HCT116 (cell line): ENCODE results near the gene PHF19. TPM values are rescaled to one million over a fixed set of nuclear protein-coding genes. Genes with fewer than 3 reads are reported as not detected.

Experiments used
- ATAC-seq: fragments of 200-7000 bp; cut with Tn5 transposase; 2 replicates; pipeline ENCODE4 v1.9.1; 2020; ENCODE audit warnings: mild to moderate bottlenecking, moderate library complexity
- BruUV-seq: library from RNA; stranded (reverse); fragments of 400-500 nt; replicated peaks from 2 replicates; lab custom pipeline; 2021; lab: Mats Ljungman, UMichigan
- CTCF ChIA-PET: fragments of 300-600 bp; sonication (Branson Sonifier 250); formaldehyde crosslinking; loops from one replicate; lab custom pipeline; 2021; ENCODE audit warnings: antibody characterized with exemption; lab: Charles Lee
- POLR2A ChIA-PET: fragments of 300-600, 350-600 bp; sonication (Branson Sonifier 250); formaldehyde crosslinking; loops from one replicate; lab custom pipeline; 2021; ENCODE audit warnings: antibody characterized with exemption; lab: Charles Lee
- RAD21 ChIA-PET, 2 experiments: fragments of 300-600 bp; sonication (Branson Sonifier 250); formaldehyde crosslinking; loops; one replicate each; lab custom pipeline; 2023; ENCODE audit warnings: low total read pairs in 2 of 2; ENCODE audit not compliant: uncharacterized antibody in 2 of 2, unreplicated experiment in 2 of 2, low non-redundant PET in 1 of 2; lab: Charles Lee
- DNase-seq: peaks from one replicate; pipeline ENCODE4 v3.0.0-alpha.2; 2010; ENCODE audit warnings: low read depth, low spot score
- H2AFZ ChIP-seq: fragments of 200-600 bp; shearing (Covaris generic), sonication (generic); 2 replicates; pipeline ENCODE4 v1.6.1; 2017; ENCODE audit warnings: low read depth, mixed run types, mixed read lengths, antibody characterized with exemption, low read length; ENCODE audit not compliant: poor library complexity, severe bottlenecking
- H3K27ac ChIP-seq: 2 replicates; pipeline ENCODE4 v1.5.1; 2012; ENCODE audit warnings: low read depth, low read length
- H3K27me3 ChIP-seq: fragments of 200-600 bp; sonication (generic); 2 replicates; pipeline ENCODE4 v1.6.1; 2016; ENCODE audit warnings: mixed run types, low read length, mixed read lengths; ENCODE audit not compliant: insufficient read depth
- H3K36me3 ChIP-seq, 2 experiments: fragments of 200-500 bp in 1 of 2; fragments of 200-600 bp in 1 of 2; sonication (Bioruptor generic) in 1 of 2; sonication (generic) in 1 of 2; 2 replicates each; pipeline versions ENCODE4 v1.5.1 to v1.6.1; 2014 to 2016; ENCODE audit warnings: low read length in 2 of 2, inconsistent platforms in 1 of 2, mixed read lengths in 1 of 2, mixed run types in 1 of 2; ENCODE audit not compliant: insufficient read depth in 2 of 2, control insufficient read depth in 1 of 2
- H3K4me1 ChIP-seq, 2 experiments: fragments of 200-600 bp in 1 of 2; sonication (generic) in 1 of 2; 2 replicates each; pipeline versions ENCODE4 v1.5.1 to v1.6.1; 2012 to 2017; ENCODE audit warnings: low read length in 2 of 2, inconsistent platforms in 1 of 2, mild to moderate bottlenecking in 1 of 2, mixed read lengths in 1 of 2, mixed run types in 1 of 2, moderate library complexity in 1 of 2; ENCODE audit not compliant: insufficient read depth in 2 of 2, control insufficient read depth in 1 of 2
- H3K4me2 ChIP-seq: fragments of 200-600 bp; sonication (generic); 2 replicates; pipeline ENCODE4 v1.6.1; 2017; ENCODE audit warnings: mixed run types, low read length, mixed read lengths
- H3K4me3 ChIP-seq, 2 experiments: fragments of 200-600 bp in 1 of 2; sonication (generic) in 1 of 2; replicated peaks in 1 of 2; 2 replicates each; pipeline ENCODE4 v1.5.1; 2011 to 2016; ENCODE audit warnings: low read length in 2 of 2, control low read depth in 1 of 2, low read depth in 1 of 2, mild to moderate bottlenecking in 1 of 2, mixed read lengths in 1 of 2, mixed run types in 1 of 2
- H3K79me2 ChIP-seq: fragments of 200-600 bp; sonication (generic); 2 replicates; pipeline ENCODE4 v1.6.1; 2017; ENCODE audit warnings: mild to moderate bottlenecking, mixed run types, low read length, moderate library complexity, mixed read lengths; ENCODE audit not compliant: insufficient read depth
- H3K9ac ChIP-seq: fragments of 200-600 bp; sonication (generic); 2 replicates; pipeline ENCODE4 v1.6.1; 2016; ENCODE audit warnings: low read length, mixed read lengths
- H3K9me2 ChIP-seq: fragments of 200-600 bp; sonication (generic), shearing (Covaris generic); 2 replicates; pipeline ENCODE4 v1.6.1; 2017; ENCODE audit warnings: mixed run types, mild to moderate bottlenecking, moderate library complexity; ENCODE audit not compliant: insufficient read depth
- H3K9me3 ChIP-seq, 2 experiments: fragments of 200-500 bp in 1 of 2; fragments of 200-600 bp in 1 of 2; sonication (Bioruptor generic) in 1 of 2; sonication (generic) in 1 of 2; 2 replicates each; pipeline ENCODE4 v1.6.1; 2014 to 2017; ENCODE audit warnings: low read length in 2 of 2, mixed read lengths in 2 of 2, inconsistent platforms in 1 of 2, low read depth in 1 of 2, mild to moderate bottlenecking in 1 of 2, mixed run types in 1 of 2, moderate library complexity in 1 of 2; ENCODE audit not compliant: control insufficient read depth in 1 of 2, insufficient read depth in 1 of 2
- H4K20me1 ChIP-seq: fragments of 200-600 bp; sonication (generic), shearing (Covaris generic); 2 replicates; pipeline ENCODE4 v1.6.1; 2017; ENCODE audit warnings: mixed run types, mild to moderate bottlenecking, moderate library complexity; ENCODE audit not compliant: insufficient read depth
- CEBPB ChIP-seq: IDR thresholded peaks from 2 replicates; pipeline ENCODE4 v1.6.1; 2012; ENCODE audit warnings: low read depth
- CTCF ChIP-seq, 3 experiments: fragments of 200-600 bp in 1 of 3; sonication (generic) in 1 of 3; IDR thresholded peaks in 2 of 3; conservative IDR thresholded peaks in 1 of 3; 2 replicates each; pipeline ENCODE4 v1.5.1; 2012 to 2017; ENCODE audit warnings: low read depth in 2 of 3, low read length in 2 of 3, antibody characterized with exemption in 1 of 3, borderline replicate concordance in 1 of 3, control low read depth in 1 of 3, mild to moderate bottlenecking in 1 of 3, mixed read lengths in 1 of 3, mixed run types in 1 of 3, moderate library complexity in 1 of 3; ENCODE audit not compliant: insufficient read depth in 1 of 3
- JUND ChIP-seq: IDR thresholded peaks from 2 replicates; pipeline ENCODE4 v1.6.1; 2012
- POLR2A ChIP-seq: IDR thresholded peaks from 2 replicates; pipeline ENCODE4 v1.7.0; 2011; ENCODE audit warnings: borderline replicate concordance; ENCODE audit not compliant: insufficient read depth, insufficient read length; ENCODE audit errors: extremely low read depth
- SIN3A ChIP-seq: IDR thresholded peaks from 2 replicates; pipeline ENCODE4 v1.6.1; 2012; ENCODE audit warnings: low read depth
- SRF ChIP-seq: IDR thresholded peaks from 2 replicates; pipeline ENCODE4 v1.6.1; 2012; ENCODE audit warnings: low read depth
- TCF7L2 ChIP-seq: IDR thresholded peaks from 2 replicates; pipeline ENCODE4 v1.7.0; 2011; ENCODE audit warnings: borderline replicate concordance, inconsistent platforms; ENCODE audit not compliant: insufficient read depth, insufficient read length; ENCODE audit errors: extremely low read depth
- YY1 ChIP-seq: IDR thresholded peaks from 2 replicates; pipeline ENCODE4 v1.6.1; 2011; ENCODE audit warnings: low read length, low read depth, moderate library complexity, mild to moderate bottlenecking; ENCODE audit not compliant: insufficient replicate concordance; ENCODE audit errors: extremely low read depth
- ZNF274 ChIP-seq: fragments of 200-500 bp; sonication (Bioruptor generic); IDR thresholded peaks from 2 replicates; pipeline ENCODE4 v1.6.1; 2014; ENCODE audit warnings: mild to moderate bottlenecking, low read depth, low read length, inconsistent platforms
- intact Hi-C: fragments of 100-400 bp; cut with micrococcal nuclease; formaldehyde crosslinking; loops from 2 replicates; pipeline ENCODE4 v1.10.0; 2022
- total RNA-seq: library from RNA; stranded (reverse); gene quantifications from one replicate; pipeline ENCODE4 v1.2.1, GENCODE V29; 2021; ENCODE audit not compliant: unreplicated experiment

The PHF19 gene
- total RNA-seq, 1 experiment from 2014 or later, result 74.0 TPM

GRCh38 chr9:120852240-120853010 is 24.6 kb downstream of the PHF19 start:
- no peak for TF ChIP-seq POLR2A
- TF ChIP-seq CTCF (IDR thresholded peaks at IDR 0.05 in 2 of 3, conservative IDR thresholded peaks at IDR 0.05 in 1 of 3; ENCODE audit: borderline replicate concordance in 1 of 3, insufficient read depth in 1 of 3, low read depth in 2 of 3, low read length in 2 of 3), result no peak
- TF ChIP-seq ZNF274, result no peak
- no peak for TF ChIP-seq CEBPB
- no peak for TF ChIP-seq SIN3A
- TF ChIP-seq SRF, result no peak
- TF ChIP-seq JUND, result no peak
- TF ChIP-seq TCF7L2, result no peak
- no peak for TF ChIP-seq YY1
- Histone ChIP-seq H3K4me3 (no peak overlapping the region), H3K9me2 (no peaks in the 10 kb centered on the region), H4K20me1 (no peaks in the 10 kb centered on the region), H3K9ac (no peak overlapping the region), H3K27me3 (no peaks in the 10 kb centered on the region), H3K9me3 (no peaks in the 10 kb centered on the region), H2AFZ (no peak overlapping the region), H3K4me1 (no peaks in the 10 kb centered on the region), H3K27ac (no peak overlapping the region), H3K4me2 (no peak overlapping the region), H3K36me3 (peaks cover 0 to 4% of the 10 kb centered on the region in 2 experiments; a peak in 1 of 4 replicates), H3K79me2 (no peaks in the 10 kb centered on the region)
- ChIA-PET CTCF (no interaction called here), RAD21 (no interaction called here), POLR2A (interaction anchor here (1.2 kb wide), 1 partner anchor 15 kb away, joined by 3 read pairs; no protein-coding TSS in a partner anchor)
- BruUV-seq, result no TSS peak
- no peak for ATAC-seq
- intact Hi-C loops, result no loop called here
- no peak for DNase-seq
